HepG2 (cell line): ENCODE results near the gene ASMT. TPM values are rescaled to one million over a fixed set of nuclear protein-coding genes. Genes with fewer than 3 reads are reported as not detected.

Experiments
- ATF1 ChIP-seq: IDR thresholded peaks from 2 replicates; pipeline ENCODE4 v1.6.1; 2016; ENCODE audit warnings: mild to moderate bottlenecking, control low read depth
- FOXK1 ChIP-seq: sonication (generic); formaldehyde crosslinking; IDR thresholded peaks from 2 replicates; pipeline ENCODE4 v1.4.0; 2020; ENCODE audit warnings: low read depth, missing genetic modification reagents, borderline replicate concordance
- GATA4 ChIP-seq: sonication (generic); IDR thresholded peaks from 2 replicates; pipeline ENCODE4 v1.6.1; 2016; ENCODE audit warnings: antibody characterized with exemption, low read depth, borderline replicate concordance
- HDAC1 ChIP-seq: sonication (generic); formaldehyde crosslinking; IDR thresholded peaks from 2 replicates; pipeline ENCODE4 v1.5.1; 2020; ENCODE audit warnings: mild to moderate bottlenecking, missing genetic modification reagents
- REXO4 ChIP-seq: sonication (generic); formaldehyde crosslinking; IDR thresholded peaks from 2 replicates; pipeline ENCODE4 v1.8.0; 2022; ENCODE audit warnings: missing genetic modification reagents, mild to moderate bottlenecking, borderline replicate concordance
- RFXAP ChIP-seq: sonication (generic); formaldehyde crosslinking; IDR thresholded peaks from 2 replicates; pipeline ENCODE4 v1.4.0; 2020; ENCODE audit warnings: missing genetic modification reagents, borderline replicate concordance
- SP4 ChIP-seq: sonication (generic); formaldehyde crosslinking; IDR thresholded peaks from 2 replicates; pipeline ENCODE4 v1.8.1; 2023; ENCODE audit warnings: mild to moderate bottlenecking, missing genetic modification reagents
- SRSF4 ChIP-seq: fragments of 200-400 bp; formaldehyde crosslinking; IDR thresholded peaks from one replicate; pipeline ENCODE4 v1.6.1; 2018; ENCODE audit warnings: mild to moderate bottlenecking, low read depth, low read length, moderate library complexity; ENCODE audit not compliant: poor library complexity, severe bottlenecking
- ZNF549 ChIP-seq: sonication (generic); formaldehyde crosslinking; IDR thresholded peaks from 2 replicates; pipeline ENCODE4 v1.5.0; 2020; ENCODE audit warnings: missing genetic modification reagents
- polyA plus RNA-seq, 8 experiments: library from polyadenylated mRNA; depleted of rRNA in 3 of 8; stranded (reverse) in 7 of 8; unstranded in 1 of 8; fragments of >200 nt; fragmentation: Illumina TruSeq in 4 of 8; extraction: Trizol in 4 of 8; gene quantifications; 2 replicates each; pipeline versions ENCODE4 v1.2.1 to v1.2.3, GENCODE V29; 2011 to 2016; ENCODE audit warnings: low read depth in 4 of 8, missing spikeins in 1 of 8, mixed read lengths in 1 of 8; ENCODE audit not compliant: insufficient read depth in 1 of 8
- total RNA-seq, 5 experiments: library from RNA; depleted of rRNA; stranded (reverse); fragments of >200 nt; fragmentation: Illumina TruSeq; extraction: Trizol; gene quantifications; 2 replicates each; pipeline ENCODE4 v1.2.3, GENCODE V29; 2016; ENCODE audit warnings: low read depth in 1 of 5
- TF ChIP-seq, protein P1 (sequence below): IDR thresholded peaks from 2 replicates; pipeline ENCODE4 v1.6.1; 2016; ENCODE audit warnings: control low read depth
- TF ChIP-seq, protein P2 (sequence below): sonication (generic); formaldehyde crosslinking; IDR thresholded peaks from 2 replicates; pipeline ENCODE4 v1.4.0; 2020; ENCODE audit warnings: mild to moderate bottlenecking, missing genetic modification reagents
- TF ChIP-seq, protein P3 (sequence below): IDR thresholded peaks from 2 replicates; pipeline ENCODE4 v1.6.1; 2016; ENCODE audit warnings: missing compliant biosample characterization, missing genetic modification reagents, borderline replicate concordance
- TF ChIP-seq, protein P4 (sequence below): IDR thresholded peaks from 2 replicates; pipeline ENCODE4 v1.6.1; 2012; ENCODE audit warnings: low read depth, low read length, improper control_type of control experiment

ASMT gene
- total and polyA plus RNA-seq, 2 of the 13 experiments (the other 11 are each of a cell fraction or from before 2014, with no cell fraction given): 0.04 TPM; not detected in 1

DNA sequence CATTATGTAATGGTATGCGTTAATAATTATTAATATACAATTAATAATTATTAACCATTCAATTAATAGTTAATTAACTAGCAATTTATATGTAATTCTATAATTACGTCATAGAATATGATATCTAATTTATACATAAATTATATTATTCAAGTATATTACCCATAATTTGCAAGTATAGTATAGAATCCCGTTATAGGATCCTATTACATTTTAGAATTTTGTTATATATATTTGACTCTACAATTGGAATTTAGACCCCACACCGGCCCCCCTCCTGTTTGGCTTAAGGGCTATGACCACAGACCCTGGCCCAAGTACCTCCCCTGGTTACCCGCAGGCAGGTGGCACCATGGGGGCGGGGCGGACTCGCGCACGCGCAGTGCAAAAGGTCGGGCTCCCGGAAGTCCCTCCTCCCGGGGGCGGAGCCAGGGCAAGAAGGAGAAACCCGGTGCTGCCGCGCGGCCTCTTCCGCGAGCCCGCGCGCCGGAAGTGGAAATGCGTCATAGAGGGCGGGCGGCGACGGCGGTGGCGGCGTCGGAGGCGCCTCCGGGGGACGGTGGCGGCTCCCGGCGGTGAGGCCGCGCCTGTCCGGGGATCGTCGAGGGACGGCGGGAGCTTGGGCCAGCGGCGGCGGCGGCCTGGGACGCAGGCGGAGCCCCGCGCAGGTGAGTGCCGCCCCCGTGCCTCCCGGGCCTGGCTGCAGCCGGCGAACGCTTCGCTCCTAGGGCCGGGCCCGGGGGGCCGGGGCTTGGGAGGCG lies 23.6 kb upstream of the ASMT start, which contains the start of gene AKAP17A (continued):
- TF ChIP-seq, protein P1, sequence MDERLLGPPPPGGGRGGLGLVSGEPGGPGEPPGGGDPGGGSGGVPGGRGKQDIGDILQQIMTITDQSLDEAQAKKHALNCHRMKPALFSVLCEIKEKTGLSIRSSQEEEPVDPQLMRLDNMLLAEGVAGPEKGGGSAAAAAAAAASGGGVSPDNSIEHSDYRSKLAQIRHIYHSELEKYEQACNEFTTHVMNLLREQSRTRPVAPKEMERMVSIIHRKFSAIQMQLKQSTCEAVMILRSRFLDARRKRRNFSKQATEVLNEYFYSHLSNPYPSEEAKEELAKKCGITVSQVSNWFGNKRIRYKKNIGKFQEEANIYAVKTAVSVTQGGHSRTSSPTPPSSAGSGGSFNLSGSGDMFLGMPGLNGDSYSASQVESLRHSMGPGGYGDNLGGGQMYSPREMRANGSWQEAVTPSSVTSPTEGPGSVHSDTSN (CRISPR knock-in tag): no peak
- TF ChIP-seq RFXAP: no peak
- TF ChIP-seq SRSF4: no peak
- TF ChIP-seq REXO4 (CRISPR knock-in tag): no peak
- no peak for TF ChIP-seq GATA4
- TF ChIP-seq ATF1 (CRISPR knock-in tag): peak; percentile 86
- TF ChIP-seq HDAC1: no peak
- peak; percentile 78; the same call in 1 of the 2 replicates for TF ChIP-seq FOXK1 (CRISPR knock-in tag)
- TF ChIP-seq ZNF549: no peak
- TF ChIP-seq SP4 (CRISPR knock-in tag): peak; percentile 95
- TF ChIP-seq, protein P2, sequence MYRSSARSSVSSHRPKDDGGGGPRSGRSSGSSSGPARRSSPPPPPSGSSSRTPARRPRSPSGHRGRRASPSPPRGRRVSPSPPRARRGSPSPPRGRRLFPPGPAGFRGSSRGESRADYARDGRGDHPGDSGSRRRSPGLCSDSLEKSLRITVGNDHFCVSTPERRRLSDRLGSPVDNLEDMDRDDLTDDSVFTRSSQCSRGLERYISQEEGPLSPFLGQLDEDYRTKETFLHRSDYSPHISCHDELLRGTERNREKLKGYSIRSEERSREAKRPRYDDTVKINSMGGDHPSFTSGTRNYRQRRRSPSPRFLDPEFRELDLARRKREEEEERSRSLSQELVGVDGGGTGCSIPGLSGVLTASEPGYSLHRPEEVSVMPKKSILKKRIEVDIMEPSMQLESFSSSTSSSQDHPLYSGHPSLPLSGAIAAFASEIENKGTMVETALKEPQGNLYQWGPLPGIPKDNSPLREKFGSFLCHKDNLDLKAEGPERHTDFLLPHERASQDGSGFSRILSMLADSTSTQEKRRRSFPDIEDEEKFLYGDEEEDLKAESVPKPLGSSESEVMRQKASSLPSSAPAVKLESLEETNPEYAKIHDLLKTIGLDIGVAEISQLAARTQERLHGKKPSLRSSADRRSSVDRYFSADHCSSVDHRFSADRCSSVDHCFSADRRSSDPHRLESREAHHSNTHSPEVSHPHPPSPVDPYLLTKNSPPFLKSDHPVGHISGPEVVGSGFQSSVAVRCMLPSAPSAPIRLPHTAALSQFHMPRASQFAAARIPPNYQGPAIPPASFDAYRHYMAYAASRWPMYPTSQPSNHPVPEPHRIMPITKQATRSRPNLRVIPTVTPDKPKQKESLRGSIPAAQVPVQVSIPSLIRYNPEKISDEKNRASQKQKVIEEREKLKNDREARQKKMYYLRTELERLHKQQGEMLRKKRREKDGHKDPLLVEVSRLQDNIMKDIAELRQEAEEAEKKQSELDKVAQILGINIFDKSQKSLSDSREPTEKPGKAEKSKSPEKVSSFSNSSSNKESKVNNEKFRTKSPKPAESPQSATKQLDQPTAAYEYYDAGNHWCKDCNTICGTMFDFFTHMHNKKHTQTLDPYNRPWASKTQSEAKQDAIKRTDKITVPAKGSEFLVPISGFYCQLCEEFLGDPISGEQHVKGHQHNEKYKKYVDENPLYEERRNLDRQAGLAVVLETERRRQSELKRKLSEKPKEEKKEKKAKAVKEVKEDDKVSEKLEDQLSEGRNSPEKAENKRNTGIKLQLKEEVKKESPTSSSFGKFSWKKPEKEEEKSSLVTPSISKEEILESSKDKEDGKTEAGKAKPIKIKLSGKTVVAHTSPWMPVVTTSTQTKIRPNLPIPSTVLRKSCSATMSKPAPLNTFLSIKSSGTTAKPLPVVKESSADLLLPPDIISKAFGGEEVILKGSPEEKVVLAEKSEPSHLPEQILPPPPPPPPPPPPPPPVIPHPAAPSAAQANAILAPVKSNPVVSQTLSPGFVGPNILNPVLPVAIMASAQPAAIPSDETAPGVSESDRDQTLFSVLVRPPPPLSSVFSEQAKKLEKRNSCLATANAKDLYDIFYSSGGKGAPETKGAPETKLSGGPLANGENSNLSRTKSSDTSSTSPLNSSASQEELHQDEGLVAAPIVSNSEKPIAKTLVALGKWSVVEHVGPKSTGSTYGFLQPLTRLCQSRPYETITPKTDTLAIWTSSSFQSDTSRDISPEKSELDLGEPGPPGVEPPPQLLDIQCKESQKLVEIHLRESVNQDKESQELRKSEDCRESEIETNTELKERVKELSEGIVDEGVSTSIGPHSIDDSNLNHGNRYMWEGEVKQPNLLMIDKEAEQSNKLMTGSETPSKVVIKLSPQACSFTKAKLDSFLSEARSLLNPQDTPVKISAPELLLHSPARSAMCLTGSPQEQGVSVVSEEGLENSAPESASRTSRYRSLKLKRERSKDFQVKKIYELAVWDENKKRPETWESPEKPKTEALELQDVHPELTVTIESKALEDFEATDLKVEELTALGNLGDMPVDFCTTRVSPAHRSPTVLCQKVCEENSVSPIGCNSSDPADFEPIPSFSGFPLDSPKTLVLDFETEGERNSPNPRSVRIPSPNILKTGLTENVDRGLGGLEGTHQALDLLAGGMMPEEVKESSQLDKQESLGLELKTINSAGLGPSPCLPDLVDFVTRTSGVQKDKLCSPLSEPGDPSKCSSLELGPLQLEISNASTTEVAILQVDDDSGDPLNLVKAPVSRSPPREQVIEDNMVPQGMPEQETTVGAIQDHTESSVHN (CRISPR knock-in tag): no peak
- TF ChIP-seq, protein P3, sequence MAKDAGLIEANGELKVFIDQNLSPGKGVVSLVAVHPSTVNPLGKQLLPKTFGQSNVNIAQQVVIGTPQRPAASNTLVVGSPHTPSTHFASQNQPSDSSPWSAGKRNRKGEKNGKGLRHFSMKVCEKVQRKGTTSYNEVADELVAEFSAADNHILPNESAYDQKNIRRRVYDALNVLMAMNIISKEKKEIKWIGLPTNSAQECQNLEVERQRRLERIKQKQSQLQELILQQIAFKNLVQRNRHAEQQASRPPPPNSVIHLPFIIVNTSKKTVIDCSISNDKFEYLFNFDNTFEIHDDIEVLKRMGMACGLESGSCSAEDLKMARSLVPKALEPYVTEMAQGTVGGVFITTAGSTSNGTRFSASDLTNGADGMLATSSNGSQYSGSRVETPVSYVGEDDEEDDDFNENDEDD: peak; percentile 62; the same call in 1 of the 2 replicates
- TF ChIP-seq, protein P4, sequence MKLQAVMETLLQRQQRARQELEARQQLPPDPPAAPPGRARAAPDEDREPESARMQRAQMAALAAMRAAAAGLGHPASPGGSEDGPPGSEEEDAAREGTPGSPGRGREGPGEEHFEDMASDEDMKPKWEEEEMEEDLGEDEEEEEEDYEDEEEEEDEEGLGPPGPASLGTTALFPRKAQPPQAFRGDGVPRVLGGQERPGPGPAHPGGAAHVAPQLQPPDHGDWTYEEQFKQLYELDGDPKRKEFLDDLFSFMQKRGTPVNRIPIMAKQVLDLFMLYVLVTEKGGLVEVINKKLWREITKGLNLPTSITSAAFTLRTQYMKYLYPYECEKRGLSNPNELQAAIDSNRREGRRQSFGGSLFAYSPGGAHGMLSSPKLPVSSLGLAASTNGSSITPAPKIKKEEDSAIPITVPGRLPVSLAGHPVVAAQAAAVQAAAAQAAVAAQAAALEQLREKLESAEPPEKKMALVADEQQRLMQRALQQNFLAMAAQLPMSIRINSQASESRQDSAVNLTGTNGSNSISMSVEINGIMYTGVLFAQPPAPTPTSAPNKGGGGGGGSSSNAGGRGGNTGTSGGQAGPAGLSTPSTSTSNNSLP: 0 out of 2 replicates have a peak, but pooled peaks have one; percentile 21
